HUDEP-2 (cell line): ENCODE results near the gene ATMIN.

Experiments
- DNase-seq, 76 experiments: peaks; one replicate each; lab custom pipeline; 2025; ENCODE audit not compliant: unreplicated experiment in 76 of 76; lab: John Stamatoyannopoulos, UW

Gene ATMIN

GRCh38 chr16:81035398-81035974 lies at the start of gene ATMIN:
ATMIN (plus strand) TSS chr16:81035842; CDS start chr16:81035871, 29 bp downstream.
- DNase-seq, result peak in 70 of 76 experiments; percentile 21 to 83 (median 66)

GRCh38 chr16:80986557-80986956 lies 49.1 kb upstream of the ATMIN start:
- peak in 9 of 76 experiments; percentile 3 to 34 (median 25) for DNase-seq

- no peak for DNase-seq
These were observed 46.9 kb upstream of the ATMIN start for GRCh38 chr16:80988756-80989155.

- no peak for DNase-seq
These were observed 45.8 kb upstream of the ATMIN start for GRCh38 chr16:80989801-80990200.

- DNase-seq, result no peak
These were observed 45.1 kb upstream of the ATMIN start for GRCh38 chr16:80990577-80990976.

- no peak for DNase-seq
These were observed 44.7 kb upstream of the ATMIN start for GRCh38 chr16:80990978-80991377.

GRCh38 chr16:80991792-80992430 lies 43.7 kb upstream of the ATMIN start:
- DNase-seq, result no peak

- no peak for DNase-seq
These were observed 42.9 kb upstream of the ATMIN start for GRCh38 chr16:80992676-80993293.

GRCh38 chr16:80993307-80993706 lies 42.3 kb upstream of the ATMIN start:
- DNase-seq, result peak in 11 of 76 experiments; percentile 4 to 32 (median 13)

- DNase-seq, result no peak
These were observed 41.8 kb upstream of the ATMIN start for GRCh38 chr16:80993834-80994233.

GRCh38 chr16:80994451-80994850 lies 41.2 kb upstream of the ATMIN start:
- no peak for DNase-seq

GRCh38 chr16:80996688-80997138 lies 38.9 kb upstream of the ATMIN start:
- no peak for DNase-seq

- DNase-seq, result peak in 1 of 76 experiments; percentile 2
These were observed 38.4 kb upstream of the ATMIN start for GRCh38 chr16:80997139-80997798.

- DNase-seq, result no peak
These were observed 37.5 kb upstream of the ATMIN start for GRCh38 chr16:80997964-80998620.

GRCh38 chr16:81000873-81001272 lies 34.8 kb upstream of the ATMIN start:
- no peak for DNase-seq

- no peak for DNase-seq
These were observed 34.3 kb upstream of the ATMIN start for GRCh38 chr16:81001330-81001729.

- no peak for DNase-seq
These were observed 32.6 kb upstream of the ATMIN start for GRCh38 chr16:81003064-81003463.

- no peak for DNase-seq
These were observed 31.8 kb upstream of the ATMIN start for GRCh38 chr16:81003610-81004460.

GRCh38 chr16:81004646-81005353 lies 30.8 kb upstream of the ATMIN start:
- DNase-seq, result peak in 25 of 76 experiments; percentile 6 to 57 (median 35)
